C4-2B (cell line): ENCODE results near the gene KMT2B.

Source experiments
- H3K27ac ChIP-seq: fragments of 450-650 bp; 2 replicates; pipeline ENCODE4 v1.5.1; 2017
- ZFX ChIP-seq: fragments of 450-650 bp; IDR thresholded peaks from 2 replicates; pipeline ENCODE4 v1.6.1; 2017
- TF ChIP-seq, protein P1 (sequence below): fragments of 450-650 bp; conservative IDR thresholded peaks from 2 replicates; pipeline ENCODE4 v1.5.1; 2017; ENCODE audit warnings: mild to moderate bottlenecking

KMT2B gene, protein sequence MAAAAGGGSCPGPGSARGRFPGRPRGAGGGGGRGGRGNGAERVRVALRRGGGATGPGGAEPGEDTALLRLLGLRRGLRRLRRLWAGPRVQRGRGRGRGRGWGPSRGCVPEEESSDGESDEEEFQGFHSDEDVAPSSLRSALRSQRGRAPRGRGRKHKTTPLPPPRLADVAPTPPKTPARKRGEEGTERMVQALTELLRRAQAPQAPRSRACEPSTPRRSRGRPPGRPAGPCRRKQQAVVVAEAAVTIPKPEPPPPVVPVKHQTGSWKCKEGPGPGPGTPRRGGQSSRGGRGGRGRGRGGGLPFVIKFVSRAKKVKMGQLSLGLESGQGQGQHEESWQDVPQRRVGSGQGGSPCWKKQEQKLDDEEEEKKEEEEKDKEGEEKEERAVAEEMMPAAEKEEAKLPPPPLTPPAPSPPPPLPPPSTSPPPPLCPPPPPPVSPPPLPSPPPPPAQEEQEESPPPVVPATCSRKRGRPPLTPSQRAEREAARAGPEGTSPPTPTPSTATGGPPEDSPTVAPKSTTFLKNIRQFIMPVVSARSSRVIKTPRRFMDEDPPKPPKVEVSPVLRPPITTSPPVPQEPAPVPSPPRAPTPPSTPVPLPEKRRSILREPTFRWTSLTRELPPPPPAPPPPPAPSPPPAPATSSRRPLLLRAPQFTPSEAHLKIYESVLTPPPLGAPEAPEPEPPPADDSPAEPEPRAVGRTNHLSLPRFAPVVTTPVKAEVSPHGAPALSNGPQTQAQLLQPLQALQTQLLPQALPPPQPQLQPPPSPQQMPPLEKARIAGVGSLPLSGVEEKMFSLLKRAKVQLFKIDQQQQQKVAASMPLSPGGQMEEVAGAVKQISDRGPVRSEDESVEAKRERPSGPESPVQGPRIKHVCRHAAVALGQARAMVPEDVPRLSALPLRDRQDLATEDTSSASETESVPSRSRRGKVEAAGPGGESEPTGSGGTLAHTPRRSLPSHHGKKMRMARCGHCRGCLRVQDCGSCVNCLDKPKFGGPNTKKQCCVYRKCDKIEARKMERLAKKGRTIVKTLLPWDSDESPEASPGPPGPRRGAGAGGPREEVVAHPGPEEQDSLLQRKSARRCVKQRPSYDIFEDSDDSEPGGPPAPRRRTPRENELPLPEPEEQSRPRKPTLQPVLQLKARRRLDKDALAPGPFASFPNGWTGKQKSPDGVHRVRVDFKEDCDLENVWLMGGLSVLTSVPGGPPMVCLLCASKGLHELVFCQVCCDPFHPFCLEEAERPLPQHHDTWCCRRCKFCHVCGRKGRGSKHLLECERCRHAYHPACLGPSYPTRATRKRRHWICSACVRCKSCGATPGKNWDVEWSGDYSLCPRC (N-terminal part only)

DNA sequence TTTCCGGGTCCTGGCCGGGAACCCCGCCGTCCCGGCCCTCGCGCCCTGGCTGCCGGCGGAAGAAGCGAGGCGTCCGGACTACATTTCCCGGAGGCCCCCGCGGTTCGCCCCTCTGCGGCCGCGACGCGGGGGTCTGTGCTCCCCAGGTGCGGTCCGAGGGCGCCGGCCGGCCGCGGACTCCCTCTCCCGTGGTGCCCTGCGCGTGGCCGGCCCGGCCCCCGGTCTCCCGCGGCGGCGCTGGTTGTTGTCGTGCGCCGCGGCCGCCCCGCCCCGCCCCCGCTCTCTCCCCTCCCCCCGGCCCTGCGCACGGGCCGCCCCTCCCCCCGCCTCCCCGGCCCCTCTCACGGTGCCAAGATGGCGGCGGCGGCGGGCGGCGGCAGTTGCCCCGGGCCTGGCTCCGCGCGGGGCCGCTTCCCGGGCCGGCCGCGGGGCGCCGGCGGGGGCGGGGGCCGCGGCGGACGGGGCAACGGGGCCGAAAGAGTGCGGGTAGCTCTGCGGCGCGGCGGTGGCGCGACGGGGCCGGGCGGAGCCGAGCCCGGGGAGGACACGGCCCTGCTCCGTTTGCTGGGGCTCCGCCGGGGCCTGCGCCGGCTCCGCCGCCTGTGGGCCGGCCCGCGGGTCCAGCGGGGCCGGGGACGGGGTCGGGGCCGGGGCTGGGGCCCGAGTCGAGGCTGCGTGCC, at the start of gene KMT2B:
TSS of gene KMT2B (plus strand) at position 339 of the 680 bp plus-strand sequence. CDS start at position 355, 16 bp downstream.
- H3K27ac ChIP-seq = peak within 1 kb of the TSS; percentile 92

DNA sequence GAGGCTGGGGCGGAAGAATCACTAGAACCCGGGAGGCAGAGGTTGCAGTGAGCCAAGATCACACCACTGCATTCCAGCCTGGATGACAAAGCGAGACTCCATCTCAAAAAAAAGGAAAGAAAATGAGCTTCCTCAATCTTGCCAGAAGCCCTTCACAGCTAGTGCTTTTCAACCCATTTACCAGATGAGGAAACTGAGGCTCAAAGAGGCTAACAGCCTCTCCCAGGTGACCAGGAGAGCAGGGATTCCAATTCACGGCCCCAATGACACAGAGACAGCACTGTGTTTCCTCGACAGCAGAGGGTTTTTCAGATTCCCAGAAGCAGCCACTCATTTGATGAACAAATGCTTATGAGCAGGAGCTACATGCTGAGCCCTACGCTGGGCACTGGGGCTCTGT, 48.2 kb upstream of the KMT2B start:
- H3K27ac ChIP-seq = no peak overlapping the region
- TF ChIP-seq, protein P1, sequence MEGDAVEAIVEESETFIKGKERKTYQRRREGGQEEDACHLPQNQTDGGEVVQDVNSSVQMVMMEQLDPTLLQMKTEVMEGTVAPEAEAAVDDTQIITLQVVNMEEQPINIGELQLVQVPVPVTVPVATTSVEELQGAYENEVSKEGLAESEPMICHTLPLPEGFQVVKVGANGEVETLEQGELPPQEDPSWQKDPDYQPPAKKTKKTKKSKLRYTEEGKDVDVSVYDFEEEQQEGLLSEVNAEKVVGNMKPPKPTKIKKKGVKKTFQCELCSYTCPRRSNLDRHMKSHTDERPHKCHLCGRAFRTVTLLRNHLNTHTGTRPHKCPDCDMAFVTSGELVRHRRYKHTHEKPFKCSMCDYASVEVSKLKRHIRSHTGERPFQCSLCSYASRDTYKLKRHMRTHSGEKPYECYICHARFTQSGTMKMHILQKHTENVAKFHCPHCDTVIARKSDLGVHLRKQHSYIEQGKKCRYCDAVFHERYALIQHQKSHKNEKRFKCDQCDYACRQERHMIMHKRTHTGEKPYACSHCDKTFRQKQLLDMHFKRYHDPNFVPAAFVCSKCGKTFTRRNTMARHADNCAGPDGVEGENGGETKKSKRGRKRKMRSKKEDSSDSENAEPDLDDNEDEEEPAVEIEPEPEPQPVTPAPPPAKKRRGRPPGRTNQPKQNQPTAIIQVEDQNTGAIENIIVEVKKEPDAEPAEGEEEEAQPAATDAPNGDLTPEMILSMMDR = no peak
- TF ChIP-seq ZFX = no peak

More for the DNA sequence above, at the start of gene KMT2B:
- peak; percentile 91 for TF ChIP-seq ZFX
- TF ChIP-seq, protein P1 = no peak

DNA sequence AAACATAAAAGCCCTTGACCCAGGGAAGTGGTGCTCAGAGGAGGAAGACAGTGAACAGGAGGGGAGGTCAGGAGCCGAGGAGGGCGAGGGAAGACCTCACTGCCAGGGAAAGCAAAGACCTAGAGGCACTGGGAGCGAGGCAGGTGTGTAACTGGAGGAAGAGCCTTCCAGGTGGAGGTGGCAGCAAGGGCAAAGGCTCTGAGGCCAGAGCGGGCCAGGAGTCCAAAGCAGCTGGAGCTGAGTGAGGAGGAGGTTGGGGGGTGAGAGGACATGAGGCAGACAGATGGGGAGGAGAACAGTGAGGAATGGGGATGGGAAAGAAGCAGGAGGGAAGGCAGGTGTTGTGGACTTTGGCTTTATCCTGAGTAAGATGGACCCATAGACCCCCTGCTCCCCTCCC, 47.8 kb upstream of the KMT2B start:
- TF ChIP-seq, protein P1 = no peak
- no peak for TF ChIP-seq ZFX
- no peak overlapping the region for H3K27ac ChIP-seq

DNA sequence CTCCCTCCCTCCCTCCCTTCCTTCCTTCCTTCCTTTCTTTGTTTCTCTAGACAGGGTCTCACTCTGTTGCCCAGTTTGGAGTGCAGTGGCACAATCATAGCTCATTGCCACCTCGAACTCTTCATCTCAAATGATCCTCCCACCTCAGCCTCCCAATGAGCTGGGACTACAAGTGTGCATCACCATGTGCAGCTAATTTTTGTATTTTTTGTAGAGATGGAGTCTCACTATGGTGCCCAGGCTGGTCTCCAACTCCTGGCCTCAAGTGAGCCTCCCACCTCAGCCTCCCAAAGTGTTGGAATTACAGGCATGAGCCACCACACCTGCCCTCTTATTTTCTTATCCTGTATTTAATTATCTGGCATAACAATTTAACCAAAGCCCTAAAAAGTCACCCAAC, 47.1 kb upstream of the KMT2B start:
- TF ChIP-seq, protein P1 = no peak
- TF ChIP-seq ZFX = no peak
- no peak overlapping the region for H3K27ac ChIP-seq

DNA sequence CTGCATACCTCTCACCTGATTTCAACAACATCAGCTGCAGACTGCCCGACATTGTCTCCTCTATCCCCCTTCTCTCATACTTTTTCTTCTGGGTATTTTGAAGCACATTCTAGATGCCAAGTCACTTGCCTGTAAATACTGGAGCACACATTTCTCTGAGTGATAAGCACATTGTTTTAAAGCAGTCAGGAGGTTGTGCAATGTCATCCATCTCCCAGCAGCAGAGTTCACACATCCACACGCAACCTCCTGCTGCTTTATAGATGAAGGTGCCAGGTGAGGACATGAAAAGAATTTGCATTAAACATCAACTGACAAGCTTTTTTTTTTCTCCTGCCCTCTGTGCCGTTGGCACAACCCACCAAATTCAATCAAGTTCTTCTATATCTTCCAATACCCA, 46.0 kb upstream of the KMT2B start:
- TF ChIP-seq ZFX = no peak
- TF ChIP-seq, protein P1 = no peak
- H3K27ac ChIP-seq = no peak overlapping the region

DNA sequence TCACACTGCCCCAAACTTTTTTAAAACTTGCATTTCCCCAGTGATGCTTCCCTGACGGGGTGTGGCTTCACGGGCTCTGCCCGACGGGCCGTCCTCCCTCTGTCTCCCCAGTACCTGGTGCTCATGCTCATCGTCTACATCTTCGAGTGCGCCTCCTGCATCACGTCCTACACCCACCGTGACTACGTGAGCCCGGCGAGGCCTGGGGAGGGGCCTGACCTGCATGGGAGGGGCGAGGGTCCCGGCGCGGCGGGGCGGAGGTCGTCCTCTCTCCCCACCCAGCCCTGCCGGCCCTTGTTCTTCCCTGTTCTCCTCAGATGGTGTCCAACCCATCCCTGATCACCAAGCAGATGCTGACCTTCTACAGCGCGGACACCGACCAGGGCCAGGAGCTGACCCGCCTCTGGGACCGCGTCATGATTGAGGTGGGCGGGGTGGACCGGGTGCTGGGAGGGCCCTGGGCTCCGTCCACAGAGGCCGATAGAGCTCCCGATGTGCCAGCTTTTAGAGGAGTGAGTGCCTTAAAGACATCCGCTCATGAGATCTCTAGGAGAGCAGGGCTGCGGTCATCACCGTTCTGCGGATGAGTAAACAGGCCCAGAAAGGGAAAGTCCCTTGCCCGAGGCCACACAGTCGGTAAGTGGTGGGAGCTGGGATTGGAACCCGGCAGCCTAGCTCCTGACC, 44.5 kb upstream of the KMT2B start:
- no peak for TF ChIP-seq ZFX
- TF ChIP-seq, protein P1 = no peak
- H3K27ac ChIP-seq = no peak overlapping the region
